ENCODE data around the gene FGD6.

- TF ChIP-seq CTCF (IDR thresholded peaks at IDR 0.05) (no peak), POLR2A (IDR thresholded peaks at IDR 0.05) (no peak)
These were observed 133.8 kb downstream of the FGD6 start for GRCh38 chr12:95083471-95083870.
